Loucy (cell line): ENCODE data around the gene SIX3.

Experiments
- CTCF ChIP-seq: fragments of 200-600 bp; sonication (generic); conservative IDR thresholded peaks from 2 replicates; pipeline ENCODE4 v1.5.1; 2014; ENCODE audit warnings: mild to moderate bottlenecking, antibody characterized with exemption, low read length
- EZH2phosphoT487 ChIP-seq: fragments of 200-600 bp; IDR thresholded peaks from 2 replicates; pipeline ENCODE4 v1.6.1; 2018; ENCODE audit warnings: antibody characterized with exemption, mild to moderate bottlenecking, moderate library complexity, borderline replicate concordance

GRCh38 chr2:44895061-44895460 lies 46.4 kb upstream of the SIX3 start:
- no peak for TF ChIP-seq CTCF
- no peak for TF ChIP-seq EZH2phosphoT487
